ENCODE data around the gene ARRB2. TPM values are rescaled to one million over a fixed set of nuclear protein-coding genes. Genes with fewer than 3 reads are reported as not detected.
"Not testable (repeated sequence)": the region's sequence is repeated elsewhere in the genome, so short reads cannot be mapped to it uniquely, and the experiment has no call there.

Gene ARRB2
- total RNA-seq, 1 donor from 2014 or later, result 2.9 TPM

GRCh38 chr17:4712526-4712925 is 2.1 kb downstream of the ARRB2 start:
- no peak for DNase-seq (ENCODE audit: low read depth)
- no peak for FAIRE-seq

GRCh38 chr17:4714340-4715062 is 4.1 kb downstream of the ARRB2 start:
- H3K36me3 ChIP-seq (ENCODE audit: control insufficient read depth, insufficient read depth, low read length); H3K4me3 ChIP-seq (ENCODE audit: low read depth, low read length); FAIRE-seq; H3K27me3 ChIP-seq (ENCODE audit: control insufficient read depth, insufficient read depth, low read length); DNase-seq (ENCODE audit: low read depth): not testable (repeated sequence)

More at GRCh38 chr17:4712526-4712925, 2.1 kb downstream of the ARRB2 start:
- no peak for TF ChIP-seq CTCF (IDR thresholded peaks at IDR 0.05; ENCODE audit: insufficient read depth, low read length, severe bottlenecking)
- Histone ChIP-seq H3K4me3 (ENCODE audit: low read depth, low read length) (no peak overlapping the region), H3K36me3 (ENCODE audit: control insufficient read depth, insufficient read depth, low read length) (no peaks in the 10 kb centered on the region), H3K27me3 (ENCODE audit: control insufficient read depth, insufficient read depth, low read length) (no peaks in the 10 kb centered on the region)

- no peak for TF ChIP-seq CTCF (IDR thresholded peaks at IDR 0.05; ENCODE audit: insufficient read depth, low read length, severe bottlenecking)
- DNase-seq (ENCODE audit: low read depth) (no peak), FAIRE-seq (no peak)
- Histone ChIP-seq H3K27me3 (ENCODE audit: control insufficient read depth, insufficient read depth, low read length) (no peaks in the 10 kb centered on the region), H3K4me3 (ENCODE audit: low read depth, low read length) (no peak overlapping the region), H3K36me3 (ENCODE audit: control insufficient read depth, insufficient read depth, low read length) (no peaks in the 10 kb centered on the region)
Measured at GRCh38 chr17:4715063-4715744, 4.8 kb downstream of the ARRB2 start.

GRCh38 chr17:4716081-4716480 is 5.6 kb downstream of the ARRB2 start:
- FAIRE-seq (no peak), DNase-seq (ENCODE audit: low read depth) (no peak)
- Histone ChIP-seq H3K4me3 (ENCODE audit: low read depth, low read length) (no peak overlapping the region), H3K27me3 (ENCODE audit: control insufficient read depth, insufficient read depth, low read length) (no peaks in the 10 kb centered on the region), H3K36me3 (ENCODE audit: control insufficient read depth, insufficient read depth, low read length) (no peaks in the 10 kb centered on the region)
- TF ChIP-seq CTCF (IDR thresholded peaks at IDR 0.05; ENCODE audit: insufficient read depth, low read length, severe bottlenecking), result no peak

GRCh38 chr17:4717791-4718190 is 7.4 kb downstream of the ARRB2 start:
- TF ChIP-seq CTCF (IDR thresholded peaks at IDR 0.05; ENCODE audit: insufficient read depth, low read length, severe bottlenecking), result no peak
- Histone ChIP-seq H3K27me3 (ENCODE audit: control insufficient read depth, insufficient read depth, low read length) (no peaks in the 10 kb centered on the region), H3K4me3 (ENCODE audit: low read depth, low read length) (no peak overlapping the region), H3K36me3 (ENCODE audit: control insufficient read depth, insufficient read depth, low read length) (no peaks in the 10 kb centered on the region)
- DNase-seq (ENCODE audit: low read depth) (no peak), FAIRE-seq (no peak)

GRCh38 chr17:4718276-4718675 is 7.8 kb downstream of the ARRB2 start:
- DNase-seq (ENCODE audit: low read depth) (no peak), FAIRE-seq (no peak)
- no peak for TF ChIP-seq CTCF (IDR thresholded peaks at IDR 0.05; ENCODE audit: insufficient read depth, low read length, severe bottlenecking)
- H3K27me3 ChIP-seq (ENCODE audit: control insufficient read depth, insufficient read depth, low read length), result no peaks in the 10 kb centered on the region
- H3K36me3 ChIP-seq (ENCODE audit: control insufficient read depth, insufficient read depth, low read length), result no peaks in the 10 kb centered on the region
- H3K4me3 ChIP-seq (ENCODE audit: low read depth, low read length), result no peak overlapping the region
